H9 (cell line): Measurements from ENCODE around the gene FAM193A. TPM values are rescaled to one million over a fixed set of nuclear protein-coding genes. Genes with fewer than 3 reads are reported as not detected.
A peak's percentile ranks its signal among the peaks of the same experiment; 100 is the strongest.

ENCODE experiments used
- DNase-seq: peaks from one replicate; pipeline ENCODE4 v3.0.0-alpha.2; 2017
- H2AFZ ChIP-seq: one replicate; pipeline ENCODE4 v1.6.1; 2013; ENCODE audit warnings: mild to moderate bottlenecking, low read length, control low read depth, moderate library complexity
- H2AK5ac ChIP-seq: 2 replicates; pipeline ENCODE4 v1.6.1; 2013; ENCODE audit warnings: low read length, control low read depth, mixed read lengths; ENCODE audit not compliant: insufficient read length
- H2BK120ac ChIP-seq: one replicate; pipeline ENCODE4 v1.6.1; 2013; ENCODE audit warnings: low read depth, mild to moderate bottlenecking, low read length, control low read depth, inconsistent platforms; ENCODE audit not compliant: poor library complexity, severe bottlenecking
- H2BK12ac ChIP-seq: 2 replicates; pipeline ENCODE4 v1.6.1; 2013; ENCODE audit warnings: low read length, control low read depth, mixed read lengths, low read depth; ENCODE audit not compliant: insufficient read length
- H2BK15ac ChIP-seq: 2 replicates; pipeline ENCODE4 v1.6.1; 2013; ENCODE audit warnings: low read depth, low read length, control low read depth
- H2BK20ac ChIP-seq: one replicate; pipeline ENCODE4 v1.6.1; 2013; ENCODE audit warnings: low read depth, mild to moderate bottlenecking, low read length, control low read depth, inconsistent platforms; ENCODE audit not compliant: poor library complexity, severe bottlenecking
- H2BK5ac ChIP-seq: 2 replicates; pipeline ENCODE4 v1.6.1; 2013; ENCODE audit warnings: low read length, control low read depth, mixed read lengths; ENCODE audit not compliant: insufficient read length
- H3K14ac ChIP-seq: 2 replicates; pipeline ENCODE4 v1.6.1; 2013; ENCODE audit warnings: low read length, control low read depth; ENCODE audit not compliant: insufficient read depth
- H3K18ac ChIP-seq: 2 replicates; pipeline ENCODE4 v1.6.1; 2013; ENCODE audit warnings: low read depth, mild to moderate bottlenecking, mixed read lengths, low read length, control low read depth; ENCODE audit not compliant: insufficient read length
- H3K23ac ChIP-seq: 2 replicates; pipeline ENCODE4 v1.6.1; 2013; ENCODE audit warnings: low read length, control low read depth, mixed read lengths, low read depth; ENCODE audit not compliant: insufficient read length
- H3K23me2 ChIP-seq: 2 replicates; pipeline ENCODE4 v1.6.1; 2013; ENCODE audit warnings: low read depth, mild to moderate bottlenecking, mixed read lengths, low read length, control low read depth; ENCODE audit not compliant: insufficient read length, poor library complexity, severe bottlenecking
- H3K27ac ChIP-seq: 2 replicates; pipeline ENCODE4 v1.5.1; 2013; ENCODE audit warnings: low read length, control low read depth, mixed read lengths, low read depth; ENCODE audit not compliant: insufficient read length
- H3K27me3 ChIP-seq: 2 replicates; pipeline ENCODE4 v1.6.1; 2013; ENCODE audit warnings: low read length, control low read depth, inconsistent platforms; ENCODE audit not compliant: insufficient read depth
- H3K4ac ChIP-seq: 2 replicates; pipeline ENCODE4 v1.6.1; 2013; ENCODE audit warnings: low read depth, mild to moderate bottlenecking, control low read depth, inconsistent platforms, low read length, moderate library complexity
- H3K4me1 ChIP-seq: 2 replicates; pipeline ENCODE4 v1.6.1; 2013; ENCODE audit warnings: low read length, control low read depth, inconsistent platforms; ENCODE audit not compliant: insufficient read depth
- H3K4me2 ChIP-seq: 2 replicates; pipeline ENCODE4 v1.6.1; 2013; ENCODE audit warnings: low read length, control low read depth, mixed read lengths; ENCODE audit not compliant: insufficient read length, insufficient read depth
- H3K56ac ChIP-seq: 2 replicates; pipeline ENCODE4 v1.6.1; 2013; ENCODE audit warnings: low read depth, mild to moderate bottlenecking, mixed read lengths, low read length, control low read depth; ENCODE audit not compliant: insufficient read length
- H3K79me1 ChIP-seq: 2 replicates; pipeline ENCODE4 v1.6.1; 2013; ENCODE audit warnings: low read depth, mild to moderate bottlenecking, moderate library complexity, low read length, control low read depth, inconsistent platforms; ENCODE audit not compliant: insufficient read depth, poor library complexity, severe bottlenecking
- H3K79me2 ChIP-seq: 2 replicates; pipeline ENCODE4 v1.6.1; 2013; ENCODE audit warnings: low read length, control low read depth, inconsistent platforms; ENCODE audit not compliant: insufficient read depth
- H3K9ac ChIP-seq: 2 replicates; pipeline ENCODE4 v1.6.1; 2013; ENCODE audit warnings: low read length, control low read depth, mixed read lengths; ENCODE audit not compliant: insufficient read length; ENCODE audit errors: extremely low read depth
- H3K9me3 ChIP-seq: one replicate; pipeline ENCODE4 v1.6.1; 2013; ENCODE audit warnings: low read depth, low read length, inconsistent platforms; ENCODE audit not compliant: control insufficient read depth
- H3T11ph ChIP-seq: one replicate; pipeline ENCODE4 v1.6.1; 2013; ENCODE audit warnings: mild to moderate bottlenecking, low read length, control low read depth, inconsistent platforms
- H4K20me1 ChIP-seq: one replicate; pipeline ENCODE4 v1.6.1; 2013; ENCODE audit not compliant: control insufficient read depth, insufficient read length, insufficient read depth
- H4K5ac ChIP-seq: 2 replicates; pipeline ENCODE4 v1.6.1; 2013; ENCODE audit warnings: low read depth, mild to moderate bottlenecking, mixed read lengths, low read length, control low read depth; ENCODE audit not compliant: insufficient read length
- H4K8ac ChIP-seq: replicated peaks from 2 replicates; pipeline ENCODE4 v1.6.1; 2013; ENCODE audit warnings: low read length, control low read depth, mixed read lengths, low read depth; ENCODE audit not compliant: insufficient read length
- H4K91ac ChIP-seq: 2 replicates; pipeline ENCODE4 v1.6.1; 2013; ENCODE audit warnings: low read depth, mild to moderate bottlenecking, moderate library complexity, mixed read lengths, low read length, control low read depth; ENCODE audit not compliant: insufficient read length
- H3K27ac Mint-ChIP-seq, 3 experiments: 2 replicates in 2 of 3; 3 replicates in 1 of 3; pipeline ENCODE4 v1.8.0; 2020 to 2021; ENCODE audit warnings: mixed read lengths in 3 of 3, mild to moderate bottlenecking in 1 of 3, moderate library complexity in 1 of 3
- H3K27me3 Mint-ChIP-seq: 2 replicates; pipeline ENCODE4 v1.8.0; 2021; ENCODE audit warnings: low read depth, mild to moderate bottlenecking, moderate library complexity, mixed read lengths
- H3K36me3 Mint-ChIP-seq, 3 experiments: 2 replicates in 2 of 3; 3 replicates in 1 of 3; pipeline ENCODE4 v1.8.0; 2020 to 2021; ENCODE audit warnings: low read depth in 3 of 3, mixed read lengths in 3 of 3; ENCODE audit not compliant: insufficient read depth in 1 of 3
- H3K4me1 Mint-ChIP-seq, 2 experiments: 2 replicates each; pipeline ENCODE4 v1.8.0; 2020; ENCODE audit warnings: mixed read lengths in 2 of 2
- H3K4me3 Mint-ChIP-seq, 2 experiments: 2 replicates in 1 of 2; 3 replicates in 1 of 2; pipeline ENCODE4 v1.8.0; 2020 to 2021; ENCODE audit warnings: mild to moderate bottlenecking in 2 of 2, mixed read lengths in 2 of 2, moderate library complexity in 1 of 2
- H3K9me3 Mint-ChIP-seq, 2 experiments: 2 replicates in 1 of 2; 3 replicates in 1 of 2; pipeline ENCODE4 v1.8.0; 2020; ENCODE audit warnings: mild to moderate bottlenecking in 2 of 2, mixed read lengths in 2 of 2, moderate library complexity in 1 of 2
- WGBS: extraction: QIAGEN DNeasy Blood & Tissue Kit; methylation state at CpG from one replicate; pipeline ENCODE4 v1.1.7; 2013; ENCODE audit warnings: missing lambda C conversion rate, low lambda C conversion rate, mixed read lengths; ENCODE audit not compliant: insufficient read length; ENCODE audit errors: extremely low coverage; 5-methylcytosine and 5-hydroxymethylcytosine counted together
- total RNA-seq: library from RNA; stranded (reverse); gene quantifications from 2 replicates; pipeline ENCODE4 v1.2.1, GENCODE V29; 2021
- TF ChIP-seq, protein P1 (sequence below): fragments of 200-600 bp; sonication (generic); conservative IDR thresholded peaks from 3 replicates; pipeline ENCODE4 v1.8.0; 2021; ENCODE audit warnings: antibody characterized with exemption, mild to moderate bottlenecking

Gene FAM193A
- total RNA-seq, 1 experiment from 2014 or later: 36.9 TPM

DNA sequence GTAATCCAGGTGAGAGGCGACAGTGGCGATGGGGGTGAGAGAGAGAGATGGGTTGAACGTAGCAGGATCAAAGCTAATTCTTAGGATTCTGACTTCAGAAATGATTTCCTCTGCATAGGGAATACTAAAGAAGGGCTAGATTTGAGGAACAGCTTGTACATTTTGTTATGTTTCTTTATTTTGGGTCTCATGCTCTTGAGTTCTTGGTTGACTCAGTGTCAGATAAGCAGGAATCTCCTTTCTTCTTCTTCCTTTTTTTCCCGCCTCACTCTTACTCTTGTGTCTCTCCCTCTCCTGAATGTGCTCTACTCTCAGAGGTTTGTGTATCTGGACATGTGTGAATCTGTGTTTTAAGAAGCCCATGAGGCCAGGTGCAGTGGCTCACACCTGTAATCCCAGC, 36.4 kb downstream of the FAM193A start:
- no peak overlapping the region for H3K56ac ChIP-seq
- peak overlapping the region in 2 of 3 experiments; percentile 32 to 75; a peak in 6 of 7 replicates for H3K27ac Mint-ChIP-seq
- peaks cover 3% of the 10 kb centered on the region for H3K79me1 ChIP-seq
- no peaks in the 10 kb centered on the region for H3K9me3 ChIP-seq
- no peak overlapping the region for H2BK120ac ChIP-seq
- no peak overlapping the region for H3K4me2 ChIP-seq
- no peak overlapping the region for H2BK12ac ChIP-seq
- no peak overlapping the region for H4K8ac ChIP-seq
- WGBS: no CpG with 5 or more reads among the region's 4 CpGs
- H3K4me3 Mint-ChIP-seq: no peak overlapping the region
- peaks cover 4 to 11% (median 7%) of the 10 kb centered on the region in 3 experiments for H3K36me3 Mint-ChIP-seq
- H3T11ph ChIP-seq: no peak overlapping the region
- DNase-seq: no peak
- H3K4me1 ChIP-seq: no peaks in the 10 kb centered on the region; the same call in 1 of the 2 replicates
- no peak overlapping the region for H3K27ac ChIP-seq
- no peak overlapping the region for H2BK15ac ChIP-seq
- H3K9me3 Mint-ChIP-seq: no peaks in the 10 kb centered on the region
- no peak overlapping the region for H2BK20ac ChIP-seq
- peaks cover 28 to 32% of the 10 kb centered on the region in 2 experiments for H3K4me1 Mint-ChIP-seq
- H4K5ac ChIP-seq: no peak overlapping the region
- H2BK5ac ChIP-seq: no peak overlapping the region
- H3K27me3 Mint-ChIP-seq: no peaks in the 10 kb centered on the region
- no peaks in the 10 kb centered on the region for H3K23me2 ChIP-seq
- no peak overlapping the region for H3K14ac ChIP-seq
- peaks cover 21% of the 10 kb centered on the region; the same call in 1 of the 2 replicates for H3K79me2 ChIP-seq
- no peak overlapping the region for H3K4ac ChIP-seq
- no peak overlapping the region for H2AFZ ChIP-seq
- no peaks in the 10 kb centered on the region for H3K27me3 ChIP-seq
- H3K9ac ChIP-seq: no peak overlapping the region
- TF ChIP-seq, protein P1, sequence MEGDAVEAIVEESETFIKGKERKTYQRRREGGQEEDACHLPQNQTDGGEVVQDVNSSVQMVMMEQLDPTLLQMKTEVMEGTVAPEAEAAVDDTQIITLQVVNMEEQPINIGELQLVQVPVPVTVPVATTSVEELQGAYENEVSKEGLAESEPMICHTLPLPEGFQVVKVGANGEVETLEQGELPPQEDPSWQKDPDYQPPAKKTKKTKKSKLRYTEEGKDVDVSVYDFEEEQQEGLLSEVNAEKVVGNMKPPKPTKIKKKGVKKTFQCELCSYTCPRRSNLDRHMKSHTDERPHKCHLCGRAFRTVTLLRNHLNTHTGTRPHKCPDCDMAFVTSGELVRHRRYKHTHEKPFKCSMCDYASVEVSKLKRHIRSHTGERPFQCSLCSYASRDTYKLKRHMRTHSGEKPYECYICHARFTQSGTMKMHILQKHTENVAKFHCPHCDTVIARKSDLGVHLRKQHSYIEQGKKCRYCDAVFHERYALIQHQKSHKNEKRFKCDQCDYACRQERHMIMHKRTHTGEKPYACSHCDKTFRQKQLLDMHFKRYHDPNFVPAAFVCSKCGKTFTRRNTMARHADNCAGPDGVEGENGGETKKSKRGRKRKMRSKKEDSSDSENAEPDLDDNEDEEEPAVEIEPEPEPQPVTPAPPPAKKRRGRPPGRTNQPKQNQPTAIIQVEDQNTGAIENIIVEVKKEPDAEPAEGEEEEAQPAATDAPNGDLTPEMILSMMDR: no peak
- no peaks in the 10 kb centered on the region for H4K20me1 ChIP-seq
- no peak overlapping the region for H4K91ac ChIP-seq
- no peak overlapping the region for H3K18ac ChIP-seq
- H3K23ac ChIP-seq: no peak overlapping the region
- no peak overlapping the region for H2AK5ac ChIP-seq
